Midbrain (tissue), 1 donor: ENCODE results near the gene SETX.

ENCODE experiments used
- DNase-seq: peaks from one replicate; lab custom pipeline; 2025; lab: John Stamatoyannopoulos, UW

SETX gene

DNA sequence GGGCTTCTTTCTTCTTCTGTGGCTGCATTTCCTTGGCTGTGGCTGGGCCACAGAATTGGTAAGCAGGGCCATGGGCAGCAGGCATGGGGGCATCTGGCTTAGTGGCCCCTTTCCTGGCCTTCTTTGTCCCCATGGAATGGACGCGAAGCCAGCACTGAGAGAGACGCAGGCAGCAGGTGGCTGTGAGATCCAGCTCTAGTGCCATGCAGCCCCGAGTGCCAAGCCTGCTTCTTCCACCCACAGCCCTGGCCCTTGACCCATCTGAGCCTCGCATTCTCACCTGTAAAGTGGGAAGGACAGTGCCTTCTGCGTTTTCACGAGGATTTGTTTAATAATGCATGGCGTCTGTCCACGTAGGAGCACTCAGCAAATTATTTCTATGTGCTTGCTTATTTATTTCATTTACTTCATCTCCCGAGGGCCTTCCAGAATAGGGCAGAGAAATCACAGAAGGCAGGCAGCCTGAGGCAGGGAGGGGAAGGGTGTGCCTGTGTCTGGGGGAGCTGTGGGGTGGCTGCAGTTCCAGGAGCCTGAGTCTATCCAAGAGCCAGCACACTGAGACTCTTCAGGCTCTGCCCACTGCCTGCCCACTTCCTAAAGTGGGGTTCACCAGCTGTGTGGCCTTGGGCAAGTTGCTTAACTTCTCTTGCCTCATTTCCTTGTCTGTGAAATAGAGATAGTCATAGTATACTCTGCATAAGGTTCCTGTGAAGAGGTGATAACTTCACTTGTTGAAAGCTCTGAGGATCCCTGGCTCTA is 137.7 kb downstream of the SETX start:
- DNase-seq, result no peak

- DNase-seq, result peak; percentile 62
Observed at GRCh38 chr9:132214027-132214622, 140.7 kb downstream of the SETX start.

DNA sequence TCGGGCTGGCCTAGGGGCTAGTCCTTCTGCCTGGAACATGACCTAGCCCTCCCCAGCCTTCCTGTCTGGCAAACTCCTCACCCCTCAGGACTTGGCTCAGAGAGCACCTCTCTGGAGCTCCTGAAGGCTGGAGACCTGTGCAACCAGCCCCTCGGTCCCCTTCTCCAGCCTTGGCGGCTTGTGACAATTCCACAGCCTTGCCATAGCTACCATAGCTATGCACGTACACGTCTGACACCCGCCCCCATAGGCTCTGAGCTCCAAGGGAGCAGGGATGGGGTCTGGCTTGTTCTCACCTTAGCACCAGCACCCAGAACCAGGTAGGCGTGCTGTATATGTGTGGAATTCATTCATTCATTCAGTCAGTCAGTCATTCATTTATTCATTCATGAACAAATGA is 143.2 kb downstream of the SETX start:
- no peak for DNase-seq
